Hippocampal formation (tissue), 2 donors: ENCODE measurements around the gene TMEM214.

ENCODE experiments used
- DNase-seq, 2 donors: peaks; one replicate each; lab custom pipeline; 2025; lab: John Stamatoyannopoulos, UW

TMEM214 gene

DNA sequence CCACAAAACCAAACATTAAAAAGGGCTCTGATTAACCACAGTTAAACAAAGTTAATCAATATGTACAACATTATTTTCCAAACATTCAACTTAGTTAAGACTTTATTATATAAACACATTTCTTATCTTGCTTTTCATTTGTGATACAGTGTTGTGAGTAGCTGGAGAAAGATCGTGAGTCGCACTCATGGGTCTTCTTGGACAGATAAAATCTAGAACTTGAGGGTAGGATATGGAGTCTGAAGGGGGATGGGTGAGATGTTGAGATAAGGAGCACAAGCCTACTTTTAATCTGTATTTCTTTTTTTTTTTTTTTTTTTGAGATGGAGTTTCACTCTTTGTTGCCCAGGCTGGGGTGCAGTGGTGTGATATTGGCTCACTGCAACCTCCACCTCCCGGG, 22.6 kb upstream of the TMEM214 start:
- DNase-seq, result no peak

DNA sequence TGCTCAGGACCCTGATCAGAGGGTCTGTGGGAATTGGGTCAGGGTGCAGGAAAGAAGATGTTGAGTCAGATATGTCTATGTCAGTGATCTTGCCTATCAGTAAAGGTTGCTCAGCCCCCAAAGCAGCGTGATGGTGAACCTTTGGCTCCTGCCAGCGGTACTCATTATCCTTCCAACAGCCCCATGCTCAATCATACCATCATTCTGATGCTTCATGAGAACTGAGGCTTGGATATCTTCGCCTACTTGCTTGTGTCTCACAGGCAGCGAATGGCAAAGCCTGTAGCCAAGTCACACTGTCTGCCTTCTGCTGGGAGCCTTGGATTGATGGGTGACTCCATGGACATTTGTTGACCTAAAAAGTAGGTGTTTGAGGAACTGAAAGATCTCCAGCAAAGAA, 19.0 kb upstream of the TMEM214 start:
- DNase-seq, result no peak

DNA sequence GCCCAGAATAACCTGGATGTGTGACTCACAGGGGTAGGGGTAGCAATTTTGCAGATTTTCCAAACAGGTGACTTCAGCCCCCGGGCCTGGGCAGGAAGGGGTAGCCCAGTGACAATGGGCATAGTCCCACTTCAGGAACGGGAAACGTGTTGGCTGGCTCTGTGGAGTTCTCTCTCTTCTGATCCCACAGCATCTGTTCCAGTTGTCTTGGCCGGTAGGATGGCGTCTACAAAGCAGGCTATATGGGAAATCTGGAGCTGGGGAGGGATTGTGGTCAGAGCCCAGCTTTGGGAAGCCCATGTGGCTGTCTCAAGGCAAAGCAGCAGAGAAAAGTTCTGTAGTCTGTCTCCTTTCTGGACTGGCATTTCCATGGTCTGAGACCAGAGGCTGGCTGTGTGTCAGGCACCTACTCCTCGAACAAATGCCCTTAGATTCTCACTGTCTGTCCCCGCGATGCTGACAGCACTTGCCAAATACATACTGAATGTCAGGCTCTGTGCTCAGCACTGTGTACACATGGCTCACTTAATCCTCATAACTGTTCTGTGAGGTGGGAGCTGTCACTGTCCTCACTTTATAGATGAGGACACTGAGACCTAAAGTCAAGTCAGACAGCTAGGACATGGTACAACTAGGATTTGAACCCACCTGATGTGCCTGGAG, 17.9 kb upstream of the TMEM214 start:
- DNase-seq, result peak in 1 of 2 donors; percentile 9

DNA sequence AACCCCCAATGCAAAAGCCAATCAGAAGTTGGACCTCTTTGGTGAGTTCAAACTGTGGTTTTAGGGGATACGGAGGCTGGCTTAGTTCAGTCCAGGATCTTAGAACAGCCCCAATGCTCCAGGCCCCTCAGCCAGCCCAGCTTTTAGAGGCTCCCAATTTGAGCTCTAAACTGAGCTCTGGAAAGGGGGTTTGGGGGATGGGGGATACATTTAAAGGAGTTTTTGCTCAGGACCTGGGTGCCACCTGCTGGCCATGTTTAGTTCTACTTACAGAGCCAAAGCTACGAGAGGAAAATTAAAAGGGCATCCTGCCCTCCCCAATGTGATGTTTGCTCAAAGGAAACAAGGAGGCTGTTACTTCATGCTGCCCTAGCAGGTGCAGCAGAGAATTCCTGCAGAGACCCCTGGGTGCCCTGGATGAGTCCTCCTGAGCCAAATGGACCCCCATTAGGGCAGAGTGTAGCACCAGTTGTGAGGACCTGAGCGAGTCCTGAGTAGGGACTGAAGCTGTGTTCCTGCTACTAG, 15.9 kb upstream of the TMEM214 start:
- peak; percentile 20 to 41 for DNase-seq

DNA sequence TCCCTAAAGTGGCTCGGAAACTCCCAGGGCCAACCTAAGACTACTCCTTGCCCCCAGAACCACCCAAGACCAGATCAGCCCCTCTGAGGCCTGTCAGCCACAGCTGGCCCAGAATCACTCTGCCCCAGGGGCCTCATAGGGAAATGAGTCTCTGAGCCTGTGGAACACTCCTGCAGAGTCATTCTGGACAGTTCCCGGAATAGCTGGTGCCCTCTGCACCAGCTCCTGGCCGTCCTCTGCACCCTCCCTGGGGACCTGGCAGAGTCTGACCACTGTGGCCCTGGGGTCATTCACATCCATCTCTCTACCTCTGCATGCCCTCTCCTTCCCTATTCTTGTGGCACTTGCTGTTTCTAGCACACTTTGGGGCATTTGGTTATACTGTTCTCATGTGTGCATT, 14.6 kb upstream of the TMEM214 start:
- DNase-seq, result no peak

DNA sequence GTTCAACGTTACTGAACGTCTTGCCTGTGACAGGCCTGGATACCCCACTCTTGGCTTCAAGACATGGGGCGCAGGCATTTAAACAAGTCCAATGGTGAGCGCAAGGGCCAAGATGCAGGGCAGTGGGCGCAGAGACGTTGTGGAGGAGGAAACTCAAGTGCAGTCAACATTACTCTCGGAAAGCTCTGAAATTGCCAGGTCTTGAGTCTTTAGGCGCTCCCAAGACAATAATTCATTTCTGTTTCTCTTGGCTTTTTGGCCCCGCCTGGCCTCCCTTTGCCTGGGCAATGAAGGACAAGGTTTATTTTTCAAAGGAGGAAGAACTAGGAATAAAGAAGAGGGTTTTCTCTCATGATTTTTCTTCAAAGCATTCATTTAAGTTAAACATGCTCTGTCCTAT, 13.3 kb upstream of the TMEM214 start:
- DNase-seq, result no peak

DNA sequence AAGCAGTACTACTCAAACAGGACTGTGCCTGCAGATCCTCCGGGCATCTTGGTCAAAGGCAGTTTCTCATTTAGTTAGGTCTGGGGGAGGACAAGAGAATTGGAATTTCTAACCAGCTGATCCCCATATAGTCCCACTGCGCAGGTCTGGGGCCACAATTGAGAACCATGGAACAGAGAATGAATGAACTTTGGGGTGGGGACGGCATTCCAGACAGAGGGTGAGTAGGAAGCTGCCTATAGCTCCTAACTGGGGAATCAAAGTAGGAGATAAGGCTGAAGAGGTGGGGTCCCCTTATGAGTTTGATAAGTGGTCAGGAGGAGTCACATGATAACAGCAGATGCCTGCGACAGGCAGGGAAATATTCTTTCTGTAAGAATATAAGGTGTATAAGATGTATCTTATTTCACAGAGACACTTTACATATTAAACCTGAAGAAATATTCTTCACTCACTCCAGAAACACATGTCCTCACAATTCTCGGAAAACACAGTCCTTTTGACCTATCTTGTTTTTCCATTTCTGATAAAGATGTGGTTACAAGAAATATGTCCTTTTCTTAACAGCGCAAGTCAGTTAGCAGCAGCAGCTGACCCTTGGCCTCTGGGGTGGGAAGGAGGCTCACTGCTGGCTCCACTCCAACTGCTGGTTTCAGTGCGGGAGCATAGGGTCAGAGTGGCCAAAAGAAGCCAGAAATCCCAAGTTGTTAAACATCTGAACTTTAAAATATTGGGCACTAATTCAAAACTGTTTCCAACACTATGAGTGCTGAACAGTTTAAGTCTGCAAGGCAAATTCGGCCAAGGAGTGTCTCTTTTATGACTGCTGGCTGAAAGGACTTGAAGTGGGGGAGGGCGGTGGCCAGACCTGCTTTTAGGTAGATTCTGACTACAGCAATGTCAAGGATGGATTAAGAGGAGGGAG, 12.6 kb upstream of the TMEM214 start:
- no peak for DNase-seq

DNA sequence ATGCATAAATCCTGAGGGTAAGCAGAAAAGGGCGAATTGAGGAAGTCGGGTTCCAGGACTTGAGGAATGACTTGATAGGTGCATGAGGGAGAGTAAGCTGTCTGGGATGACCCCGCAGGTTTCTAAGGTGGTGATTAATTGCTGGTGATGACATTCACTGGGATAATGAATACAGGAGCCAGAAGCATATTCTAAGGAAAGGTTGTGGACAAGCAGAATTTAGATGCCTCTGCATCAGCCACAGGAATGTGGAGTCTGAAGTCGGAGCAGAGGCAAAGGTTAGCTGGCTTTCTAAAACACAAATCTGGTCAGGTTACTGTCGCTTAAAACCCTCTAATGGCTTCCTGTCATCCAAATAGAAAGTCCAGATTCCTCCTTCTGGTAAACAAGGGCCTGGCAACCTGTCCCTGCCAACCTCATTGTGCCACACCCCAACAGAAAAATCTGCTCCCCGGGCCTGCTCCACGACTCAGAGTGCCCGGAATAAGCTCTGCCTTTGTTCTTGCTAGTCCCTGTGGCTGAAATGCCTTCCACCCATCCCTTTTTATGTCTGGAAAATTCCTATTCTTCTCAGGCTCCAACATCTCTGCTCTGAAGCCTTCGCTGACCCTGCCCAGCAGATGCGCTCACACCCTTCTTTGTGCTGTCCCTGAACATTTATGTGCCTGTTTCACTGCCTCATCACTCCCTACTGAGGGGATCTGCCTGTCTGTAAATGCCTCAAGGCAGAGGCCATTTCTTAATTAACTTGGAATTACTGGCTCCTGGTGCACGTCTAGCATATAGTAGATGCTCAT, 11.3 kb upstream of the TMEM214 start:
- no peak for DNase-seq

DNA sequence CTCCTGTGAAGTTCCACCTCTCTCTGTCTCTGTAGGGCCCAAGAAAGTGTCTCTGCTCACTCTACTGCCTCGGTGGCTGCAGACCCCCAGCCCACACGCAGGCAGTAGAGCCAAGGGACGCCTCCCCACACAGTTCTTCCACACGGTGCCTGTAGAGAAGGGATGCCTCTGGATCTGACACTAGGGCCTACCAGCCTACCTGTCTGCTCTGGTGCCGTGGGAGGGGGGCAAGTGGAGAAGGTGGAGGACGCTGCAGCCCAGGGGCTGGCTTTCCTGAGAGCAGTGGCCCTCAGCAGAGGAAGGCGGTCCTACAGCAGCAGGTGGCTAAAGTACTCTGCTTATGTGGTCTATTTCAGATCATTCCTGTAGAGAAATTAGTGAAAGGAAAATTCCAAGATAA, 9.0 kb upstream of the TMEM214 start:
- no peak for DNase-seq

DNA sequence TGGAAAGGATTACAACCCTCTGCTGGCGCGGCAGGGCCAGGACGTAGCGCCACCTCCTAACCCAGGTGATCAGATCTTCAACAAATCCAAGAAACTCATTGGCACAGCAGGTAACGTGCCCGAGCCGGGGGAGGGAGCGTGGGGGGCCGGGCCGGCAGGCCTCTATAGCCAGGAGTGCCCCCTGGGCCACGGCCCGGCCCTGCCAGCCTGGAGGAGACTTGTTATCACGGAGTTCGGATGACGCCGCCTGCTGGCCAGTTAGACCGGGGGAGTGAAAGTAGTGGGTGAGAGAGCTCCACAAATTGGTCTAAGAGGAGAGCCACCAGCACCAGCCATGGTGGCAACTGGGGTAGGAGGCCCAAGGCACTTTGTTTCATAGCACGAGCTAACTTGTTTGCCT, 8.6 kb upstream of the TMEM214 start:
- no peak for DNase-seq

DNA sequence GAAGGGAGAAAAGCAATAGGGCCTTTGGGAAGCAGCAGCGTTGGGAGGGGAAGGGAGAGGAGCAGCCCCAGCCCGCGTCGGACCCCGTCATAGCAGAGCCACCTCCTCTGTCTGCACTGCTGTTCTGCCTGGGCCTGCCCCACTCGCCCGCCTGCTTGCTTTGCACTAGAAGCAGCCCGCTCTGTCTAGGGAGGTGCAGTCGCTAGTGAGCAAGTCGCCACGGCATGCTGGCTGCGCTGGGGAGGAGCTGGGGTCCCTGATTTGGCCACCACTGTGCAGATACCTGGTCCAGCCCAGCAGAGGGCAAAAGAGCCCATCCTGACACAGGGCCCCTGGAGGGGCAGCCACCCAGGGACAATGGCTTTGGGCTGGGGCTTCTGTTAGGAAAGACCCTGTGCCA, 8.0 kb upstream of the TMEM214 start:
- DNase-seq, result no peak

DNA sequence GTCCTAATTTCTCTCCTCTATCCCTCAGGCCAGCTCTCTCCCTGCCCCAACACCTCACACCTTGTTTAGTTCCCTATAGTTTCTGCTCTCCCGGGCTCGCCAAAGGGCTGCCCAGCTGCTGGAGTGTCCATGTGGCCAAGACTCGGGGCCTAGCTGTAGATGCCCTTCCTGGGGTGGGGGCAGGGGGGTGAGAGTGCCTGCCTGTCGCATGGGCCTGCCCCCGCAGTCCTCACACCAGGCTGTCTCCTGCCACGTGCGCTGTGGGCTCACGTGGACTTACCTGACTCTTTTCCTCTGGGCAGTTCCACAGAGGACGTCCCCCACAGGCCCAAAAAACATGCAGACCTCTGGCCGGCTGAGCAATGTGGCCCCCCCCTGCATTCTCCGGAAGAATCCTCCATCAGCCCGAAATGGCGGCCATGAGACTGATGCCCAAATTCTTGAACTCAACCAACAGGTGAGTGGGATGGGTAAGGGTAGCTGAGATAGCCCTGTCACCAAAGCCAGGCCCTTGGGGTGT, 7.4 kb upstream of the TMEM214 start:
- no peak for DNase-seq

DNA sequence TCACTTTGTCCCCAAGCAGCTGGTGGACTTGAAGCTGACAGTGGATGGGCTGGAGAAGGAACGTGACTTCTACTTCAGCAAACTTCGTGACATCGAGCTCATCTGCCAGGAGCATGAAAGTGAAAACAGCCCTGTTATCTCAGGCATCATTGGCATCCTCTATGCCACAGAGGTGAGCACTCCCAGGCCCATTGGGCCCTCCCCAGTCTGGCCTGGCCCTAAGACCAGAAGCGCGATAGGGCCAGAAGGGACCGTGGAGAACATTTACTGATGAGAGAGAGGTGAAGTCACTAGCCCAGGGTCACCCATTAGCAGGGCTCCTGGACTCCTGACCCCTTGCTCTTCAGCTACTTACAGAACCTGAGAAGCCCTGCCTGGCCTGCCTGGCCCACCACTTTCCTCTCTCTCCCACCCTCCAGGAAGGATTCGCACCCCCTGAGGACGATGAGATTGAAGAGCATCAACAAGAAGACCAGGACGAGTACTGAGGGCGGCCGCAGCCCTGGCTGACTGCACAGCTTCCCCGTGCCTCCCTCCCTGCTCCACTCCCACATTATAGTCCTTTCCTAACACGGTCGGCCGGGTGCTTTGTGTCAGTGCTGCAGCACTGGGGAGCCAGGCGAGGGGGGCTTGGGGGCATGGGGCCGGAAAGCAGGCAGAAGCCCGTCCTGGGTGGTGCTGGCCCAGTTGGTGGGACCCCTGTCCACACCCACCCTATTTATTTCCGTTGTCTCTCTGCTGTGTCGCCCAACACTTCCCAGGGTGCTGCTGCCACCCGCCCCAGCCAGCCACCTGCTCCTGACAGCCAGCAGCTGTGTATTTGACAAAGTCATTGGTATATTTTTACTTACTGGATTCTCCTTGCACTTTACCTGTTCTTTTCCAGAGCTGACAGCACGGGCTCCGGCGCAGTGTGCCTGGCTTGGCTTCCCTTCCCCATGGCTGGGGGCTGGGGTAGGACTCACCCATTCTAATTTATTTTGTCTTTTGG, 6.6 kb upstream of the TMEM214 start:
- DNase-seq, result no peak

DNA sequence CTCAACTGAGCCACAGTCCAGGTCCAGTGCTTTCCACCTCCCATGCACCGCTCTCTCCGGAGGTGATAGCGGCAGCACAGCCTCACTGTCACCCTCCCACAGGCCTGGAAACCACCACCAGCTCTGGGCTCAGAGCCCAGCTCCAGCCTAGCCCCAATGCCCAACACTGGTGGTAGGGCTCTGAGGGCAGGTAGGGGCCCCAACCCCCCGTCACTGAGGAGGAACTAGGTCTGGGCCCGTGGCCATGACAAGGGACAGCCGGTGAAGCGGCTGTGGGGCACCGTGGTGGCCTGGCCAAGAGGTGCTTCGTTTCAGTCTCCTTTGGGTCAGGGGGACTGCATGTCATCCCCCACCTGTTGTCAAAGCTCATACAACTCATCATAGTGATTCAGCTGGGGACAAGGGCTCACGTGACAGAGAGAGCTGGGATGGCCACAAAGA, 5.5 kb upstream of the TMEM214 start:
- DNase-seq, result no peak

DNA sequence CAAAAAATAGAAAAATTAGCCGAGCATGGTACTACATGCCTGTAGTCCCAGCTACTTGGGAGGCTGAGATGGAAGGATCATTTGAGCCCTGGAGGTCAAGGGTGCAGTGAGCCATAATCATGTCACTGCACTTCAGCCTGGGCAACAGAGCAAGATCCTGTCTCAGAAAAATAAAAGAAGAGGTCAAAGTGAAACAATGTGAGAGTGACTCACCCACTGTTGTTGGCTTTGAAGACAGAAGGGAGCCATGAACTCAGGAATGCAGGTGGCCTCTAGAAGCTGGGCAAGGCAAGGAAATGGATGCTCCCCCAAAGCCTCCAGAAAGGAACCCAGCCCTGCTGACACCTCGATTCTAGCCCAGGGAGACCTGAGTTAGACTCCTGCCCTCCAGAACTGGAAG, 3.7 kb upstream of the TMEM214 start:
- no peak for DNase-seq

DNA sequence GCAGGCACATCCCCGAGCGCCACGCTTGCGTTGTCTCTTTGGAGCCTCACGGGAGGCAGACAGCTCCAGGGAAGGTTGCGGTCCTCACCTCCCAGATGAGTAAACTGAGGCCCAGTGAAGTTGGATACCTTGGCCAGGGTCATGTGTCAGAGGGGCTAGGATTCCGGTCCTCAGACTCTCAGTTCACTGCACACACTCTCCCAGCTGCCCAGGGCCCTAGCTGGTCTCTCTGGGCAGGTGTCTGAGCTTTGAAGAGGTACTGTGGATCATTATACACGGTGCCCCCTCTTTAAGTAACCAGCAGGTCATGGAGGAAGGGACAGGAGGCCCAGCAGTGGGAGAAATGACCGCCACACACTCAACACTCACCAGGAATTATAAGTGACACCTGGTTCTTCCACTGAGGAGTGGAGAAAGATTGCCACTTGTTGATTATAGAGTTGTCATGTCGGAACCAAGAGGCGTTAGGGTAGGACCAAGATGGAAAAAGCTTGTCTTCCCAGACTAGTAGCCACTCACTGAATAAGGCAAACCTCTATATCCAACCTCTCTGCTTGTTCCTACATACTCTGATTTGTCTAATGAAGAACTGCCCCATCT, 588 bp downstream of the TMEM214 start:
- no peak for DNase-seq

DNA sequence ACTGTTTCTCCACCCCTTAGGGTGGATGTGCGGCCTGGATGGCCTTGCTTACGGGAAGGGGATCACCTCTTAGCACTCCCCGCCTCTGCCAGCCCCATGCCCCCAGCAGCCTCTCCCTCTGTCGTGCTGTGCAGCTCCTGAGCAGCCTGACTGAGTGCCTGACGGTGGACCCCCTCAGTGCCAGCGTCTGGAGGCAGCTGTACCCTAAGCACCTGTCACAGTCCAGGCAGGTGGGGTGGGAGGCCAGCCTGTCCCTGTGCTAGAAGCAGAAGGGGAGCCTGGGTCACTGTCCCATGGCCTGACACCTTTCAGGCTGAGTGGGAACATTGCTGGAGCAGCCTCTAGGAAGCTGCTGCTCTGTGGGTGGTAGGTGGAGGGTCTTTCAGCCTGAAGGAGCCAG, 5.2 kb downstream of the TMEM214 start:
- DNase-seq, result no peak

DNA sequence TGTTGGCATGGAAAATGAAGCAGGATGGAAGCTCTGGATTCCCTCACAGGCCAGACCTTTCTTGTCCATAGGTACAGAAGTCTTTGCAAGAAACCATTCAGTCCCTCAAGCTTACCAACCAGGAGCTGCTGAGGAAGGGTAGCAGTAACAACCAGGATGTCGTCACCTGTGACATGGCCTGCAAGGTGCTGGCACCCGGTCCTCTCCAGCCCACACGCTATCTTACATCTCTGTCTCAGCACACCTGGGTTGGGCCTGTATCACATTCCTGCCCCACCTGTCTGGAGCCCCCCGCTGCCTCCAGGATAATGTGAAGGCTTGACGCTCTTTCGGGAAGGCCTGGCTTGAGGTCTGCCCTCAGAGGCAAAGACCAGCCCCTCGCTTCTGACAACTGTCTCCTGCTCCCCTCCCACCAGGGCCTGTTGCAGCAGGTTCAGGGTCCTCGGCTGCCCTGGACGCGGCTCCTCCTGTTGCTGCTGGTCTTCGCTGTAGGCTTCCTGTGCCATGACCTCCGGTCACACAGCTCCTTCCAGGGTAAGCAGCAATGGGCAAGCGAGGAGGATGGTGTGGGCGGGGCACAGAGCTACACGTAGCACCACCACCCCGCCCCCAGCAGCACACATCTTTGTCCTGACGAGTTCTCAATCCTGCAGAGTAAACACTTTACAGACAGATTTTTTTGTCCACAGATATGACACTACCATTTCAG, 6.0 kb downstream of the TMEM214 start:
- DNase-seq, result no peak

DNA sequence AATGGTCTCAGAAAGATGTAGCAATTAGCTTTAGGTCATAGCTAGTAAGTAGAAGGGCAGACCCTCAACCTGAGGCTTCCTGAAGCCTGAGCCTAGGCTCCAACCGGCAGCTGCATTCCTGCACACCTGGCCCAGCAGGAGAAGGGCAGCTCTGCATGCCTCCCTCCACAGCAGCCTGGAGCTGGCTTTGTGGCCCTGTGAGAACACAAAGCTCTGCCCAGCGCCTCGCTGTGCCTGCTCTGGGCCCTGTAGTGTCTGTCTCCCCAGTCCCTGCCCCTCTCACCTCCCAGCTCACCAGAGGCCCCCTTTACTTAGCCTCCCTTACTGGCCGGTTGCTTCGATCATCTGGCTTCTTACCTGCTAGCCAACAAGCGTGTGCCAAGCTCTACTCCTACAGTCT, 6.7 kb downstream of the TMEM214 start:
- no peak for DNase-seq

DNA sequence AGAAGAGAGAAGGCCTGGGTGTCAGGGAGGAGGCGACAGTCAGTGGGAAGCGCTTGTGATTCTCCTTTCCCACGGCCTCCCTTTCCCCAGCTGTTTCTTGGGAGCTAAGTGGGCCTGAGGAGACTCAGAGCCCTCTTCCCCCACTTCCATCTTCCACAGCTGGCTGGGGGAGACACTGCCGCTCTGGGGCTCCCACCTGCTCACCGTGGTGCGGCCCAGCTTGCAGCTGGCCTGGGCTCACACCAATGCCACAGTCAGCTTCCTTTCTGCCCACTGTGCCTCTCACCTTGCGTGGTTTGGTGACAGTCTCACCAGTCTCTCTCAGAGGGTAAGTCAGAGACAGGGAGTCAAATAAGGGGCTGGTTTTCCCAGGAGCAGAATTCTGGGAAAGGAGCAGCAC, 7.1 kb downstream of the TMEM214 start:
- DNase-seq, result no peak
